ENCODE results near the gene VEGFA.
A peak's percentile ranks its signal among the peaks of the same experiment; 100 is the strongest.

Gene VEGFA

DNA sequence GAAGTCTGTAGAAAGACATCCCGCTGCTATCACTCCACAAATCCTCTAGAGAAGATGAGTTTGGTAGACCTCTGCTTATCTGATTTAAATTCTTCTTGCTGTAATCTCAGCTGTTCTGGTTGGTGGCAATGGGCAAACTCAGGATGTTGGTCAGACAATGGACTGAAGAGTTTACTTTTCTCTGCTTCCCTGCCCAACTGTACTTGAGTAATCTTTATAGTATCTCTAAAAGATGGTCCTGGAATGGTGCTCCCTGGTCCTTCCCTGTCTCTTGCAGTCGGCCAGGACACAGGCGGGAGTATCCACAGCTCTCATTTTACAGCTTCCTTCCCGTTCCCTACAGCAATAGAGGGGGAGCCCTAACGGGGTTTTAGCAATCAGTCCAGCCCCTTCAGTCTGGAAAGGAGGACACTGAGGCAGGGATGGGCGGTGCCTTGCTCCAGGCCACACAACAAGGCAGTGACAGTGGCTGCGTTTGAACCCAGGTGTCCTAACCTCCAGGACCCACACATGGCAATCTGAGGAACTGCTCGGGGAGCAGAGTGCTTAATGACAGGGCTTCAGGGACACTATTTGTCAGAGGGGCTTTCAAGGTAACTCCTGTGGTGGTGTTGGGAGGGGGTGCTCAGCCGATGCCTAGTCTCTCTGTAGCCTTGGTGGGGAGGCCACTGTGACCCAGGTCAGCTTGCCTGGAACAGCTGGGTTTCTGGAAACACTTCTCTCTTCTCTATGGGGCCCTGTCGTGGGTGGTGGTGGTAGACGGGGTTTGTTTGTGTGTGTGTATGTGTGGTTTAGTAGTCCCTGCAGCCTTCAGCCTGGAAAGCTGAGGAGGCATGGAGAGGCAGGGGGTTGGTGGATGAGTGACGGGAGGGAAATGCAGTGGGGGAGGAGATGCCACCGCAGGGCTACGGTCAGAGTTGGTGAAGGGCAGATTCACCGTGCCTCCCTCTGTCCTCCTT, 9.5 kb upstream of the VEGFA start:
- DNase-seq, result no peak

DNA sequence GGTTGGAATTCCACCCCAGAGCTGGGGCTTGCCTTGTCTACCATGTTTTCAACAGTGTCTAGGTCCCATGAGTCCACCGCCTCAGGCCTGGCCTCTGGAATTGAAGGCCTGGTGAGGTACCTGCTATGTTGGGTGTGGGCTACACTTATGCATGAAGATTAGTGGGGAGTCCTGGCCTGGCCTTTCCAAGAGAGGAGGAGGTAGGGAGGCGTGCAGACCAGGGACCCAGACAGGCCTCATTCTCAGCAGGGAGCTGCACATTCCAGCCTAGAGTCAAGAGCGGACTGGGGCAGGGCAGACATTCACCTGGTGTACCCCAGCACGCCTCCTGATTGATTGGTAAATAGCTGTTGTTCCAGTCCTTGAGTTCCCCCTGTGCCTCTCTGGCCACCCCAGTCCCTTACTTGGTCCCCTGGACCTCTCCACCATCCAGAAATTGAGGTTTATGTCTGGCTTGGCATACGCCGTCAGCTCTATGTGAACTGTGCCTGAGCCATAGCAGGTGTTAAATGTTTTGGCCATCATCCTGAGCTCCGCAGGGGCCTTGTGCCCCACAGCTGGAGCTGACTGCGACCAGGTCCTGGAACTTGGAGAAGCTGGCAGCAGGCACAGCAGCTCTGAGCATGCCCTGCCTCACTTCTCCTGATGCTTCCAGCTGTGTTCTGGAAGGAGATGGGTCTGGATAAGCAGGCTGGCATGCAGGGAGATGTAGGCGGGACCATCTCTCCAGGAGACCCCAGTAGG, 8.2 kb upstream of the VEGFA start:
- DNase-seq, result no peak

DNA sequence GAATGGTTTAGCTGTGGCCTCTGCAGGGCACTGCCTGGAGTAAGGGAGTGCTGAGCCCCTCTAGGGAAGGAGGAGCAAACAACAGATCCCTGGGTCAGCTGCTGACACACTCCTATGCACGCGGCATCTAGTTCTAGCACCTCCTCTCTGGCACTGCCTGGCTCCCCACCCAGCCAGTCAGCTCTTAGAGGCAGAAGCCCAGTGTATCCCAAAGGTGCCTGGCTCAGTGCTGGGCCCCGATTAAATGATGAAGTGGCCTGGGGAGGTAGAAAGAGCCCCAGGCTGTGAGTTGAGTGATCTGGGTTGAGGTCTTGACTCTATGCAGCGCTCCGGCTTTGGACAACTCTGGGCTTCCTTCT, 7.6 kb upstream of the VEGFA start:
- no peak for DNase-seq

DNA sequence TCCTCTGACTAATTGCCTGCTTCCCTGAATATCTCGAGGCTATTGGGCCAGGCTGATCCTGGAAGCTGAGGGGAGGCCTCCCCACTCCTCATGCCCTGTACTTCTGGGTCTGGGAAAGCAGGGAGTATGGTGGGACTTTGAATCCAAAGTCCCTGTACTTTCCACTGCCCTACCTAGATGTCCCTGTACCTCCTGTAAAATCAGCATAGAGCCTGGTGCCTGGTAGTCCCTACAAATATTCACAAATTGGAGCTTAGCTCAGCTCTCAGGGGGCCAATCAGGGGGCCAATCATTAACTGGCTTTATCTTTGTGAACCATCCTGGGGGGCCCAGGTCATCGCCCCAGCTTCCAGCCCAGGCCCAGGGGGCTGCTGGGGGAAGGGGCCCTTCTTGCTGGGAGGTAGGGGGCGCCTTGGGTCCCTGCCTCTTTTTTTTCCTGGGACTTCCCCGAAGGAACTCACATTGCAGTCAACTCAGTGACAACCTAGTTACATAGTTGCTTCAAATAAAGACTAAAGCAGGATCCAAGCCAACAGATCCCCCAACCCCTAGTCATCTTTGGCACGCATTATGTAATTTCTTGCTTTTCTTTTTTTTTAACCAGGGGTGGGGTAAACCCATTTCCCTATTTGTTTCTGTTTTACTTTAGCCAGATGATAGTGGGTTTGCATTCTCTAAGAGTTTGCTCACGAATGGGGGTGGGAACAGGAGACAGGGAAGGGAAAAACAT, 6.9 kb upstream of the VEGFA start:
- DNase-seq, result no peak

DNA sequence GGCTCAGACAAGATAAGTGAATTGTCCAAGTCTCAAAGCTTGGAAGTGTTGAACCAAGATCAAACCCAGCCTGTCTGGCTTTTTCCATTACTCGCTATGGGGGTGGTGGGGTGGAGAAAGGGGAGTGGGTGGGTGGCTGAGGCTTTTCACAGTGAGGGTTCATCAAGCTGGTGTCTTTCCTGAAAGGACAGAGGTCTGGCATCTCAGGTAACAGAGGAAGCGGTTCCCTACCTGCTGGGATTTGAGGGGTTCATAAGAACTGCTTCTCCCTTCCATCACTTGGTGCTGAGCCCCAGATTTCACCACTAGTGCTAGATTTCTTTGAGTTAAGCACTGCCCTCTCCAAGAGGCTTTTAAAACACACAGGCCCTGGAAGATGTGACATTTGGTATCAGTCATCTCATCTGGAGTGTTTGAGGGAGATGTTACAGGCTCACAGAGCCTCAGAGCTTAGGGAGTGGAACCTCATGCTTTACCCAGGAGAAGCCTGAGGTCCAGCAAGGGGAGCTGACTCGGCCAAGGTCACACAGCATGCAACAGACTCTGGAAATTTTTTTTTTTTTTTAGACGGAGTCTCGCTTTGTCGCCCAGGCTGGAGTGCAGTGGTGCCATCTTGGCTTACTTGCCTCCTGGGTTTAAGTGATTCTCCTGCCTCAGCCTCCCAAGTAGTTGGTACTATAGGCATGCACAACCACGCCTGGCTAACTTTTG, 6.0 kb upstream of the VEGFA start:
- no peak for DNase-seq

DNA sequence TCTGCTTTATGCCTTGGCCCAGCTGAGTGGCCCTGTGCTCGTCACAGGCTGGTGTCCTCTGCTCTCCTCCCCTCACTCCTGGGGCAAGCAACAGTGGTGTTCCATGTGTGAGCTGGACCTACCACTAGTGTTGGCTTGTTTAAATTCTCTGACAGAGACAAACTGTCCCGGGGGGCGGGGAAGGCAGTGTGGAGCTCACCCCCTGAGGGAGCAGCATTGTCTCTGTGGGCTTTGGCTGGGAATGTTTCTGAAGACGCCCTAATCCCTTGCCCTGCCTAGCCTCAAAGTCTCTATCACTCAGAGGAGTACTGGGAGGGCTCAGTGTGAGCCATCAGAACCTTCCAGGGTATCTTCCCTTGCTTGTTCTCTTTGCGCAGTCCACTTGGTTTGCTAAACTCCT, 5.2 kb upstream of the VEGFA start:
- DNase-seq, result no peak

DNA sequence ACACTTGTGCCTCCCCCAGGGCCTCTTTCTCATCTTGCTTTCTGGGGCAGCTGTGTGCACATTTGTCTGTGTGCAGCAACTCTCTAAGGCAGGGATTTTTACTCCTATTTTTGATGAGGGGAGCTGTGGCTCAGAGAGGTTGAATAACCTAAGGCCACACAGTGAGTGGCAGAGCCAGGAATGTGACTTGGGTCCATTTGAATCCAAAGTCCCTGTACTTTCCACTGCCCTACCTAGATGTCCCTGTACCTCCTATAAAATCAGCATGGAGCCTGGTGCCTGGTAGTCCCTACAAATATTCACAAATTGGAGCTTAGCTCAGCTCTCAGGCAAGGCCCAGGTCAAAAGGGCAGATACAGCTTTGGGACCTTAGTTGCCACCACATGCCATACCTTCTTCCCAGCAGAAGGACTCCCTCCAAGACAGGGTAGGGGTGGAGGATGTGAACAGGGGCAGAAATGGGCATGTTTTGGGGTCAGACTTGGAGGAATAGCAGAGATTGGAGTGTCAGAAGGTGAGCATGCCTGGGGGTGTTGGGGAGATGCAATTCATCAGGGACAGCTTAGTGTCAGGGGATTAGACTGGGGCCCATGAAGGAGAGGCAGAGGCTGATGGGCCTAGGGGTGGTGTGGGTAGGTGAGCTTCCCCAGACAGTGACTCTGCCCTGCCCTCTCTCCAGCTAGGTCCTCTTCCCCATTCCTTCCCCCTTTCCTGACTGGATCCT, 4.1 kb upstream of the VEGFA start:
- no peak for DNase-seq

DNA sequence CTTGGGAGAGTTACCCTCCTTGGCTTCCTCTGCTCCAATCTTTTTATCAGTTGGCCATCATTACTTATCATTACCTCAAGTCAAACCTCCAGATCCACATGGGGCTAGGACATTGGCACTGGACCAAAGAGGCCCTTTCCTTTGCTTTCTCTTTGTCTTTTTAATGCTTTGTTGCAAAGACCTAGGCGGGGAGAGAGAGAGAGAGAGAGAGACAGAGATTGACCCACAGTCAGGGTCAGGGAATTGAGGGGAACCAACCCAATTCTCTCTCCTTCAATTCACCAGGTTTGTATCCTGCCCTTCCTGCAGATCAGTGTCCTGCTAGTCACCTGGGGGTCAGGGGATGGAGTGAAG, 3.5 kb upstream of the VEGFA start:
- DNase-seq, result no peak

DNA sequence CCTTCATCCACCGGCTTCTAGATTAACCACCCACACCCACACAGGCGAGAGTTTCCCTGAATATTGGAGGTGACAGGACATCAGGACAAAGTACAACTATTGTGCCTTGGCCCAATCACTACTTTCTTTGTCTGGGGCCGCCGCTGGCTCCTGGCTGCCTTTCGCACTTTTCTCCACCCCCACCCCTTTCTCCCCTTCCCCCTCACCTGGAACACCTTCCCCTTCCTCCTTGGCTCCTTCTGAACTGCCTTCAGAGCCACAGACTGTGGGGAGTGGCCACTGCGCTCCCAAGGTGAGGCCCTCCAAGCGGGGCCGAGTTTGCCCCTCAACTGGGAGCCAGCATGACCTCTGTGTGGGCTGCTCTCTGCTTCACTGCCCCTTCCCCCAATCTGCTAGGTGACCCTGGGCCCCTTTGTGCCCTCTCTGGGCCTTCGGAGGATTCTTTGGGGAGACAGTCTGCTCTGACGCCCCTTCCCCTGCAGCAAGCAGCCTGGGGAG, 3.0 kb upstream of the VEGFA start:
- DNase-seq, result no peak

DNA sequence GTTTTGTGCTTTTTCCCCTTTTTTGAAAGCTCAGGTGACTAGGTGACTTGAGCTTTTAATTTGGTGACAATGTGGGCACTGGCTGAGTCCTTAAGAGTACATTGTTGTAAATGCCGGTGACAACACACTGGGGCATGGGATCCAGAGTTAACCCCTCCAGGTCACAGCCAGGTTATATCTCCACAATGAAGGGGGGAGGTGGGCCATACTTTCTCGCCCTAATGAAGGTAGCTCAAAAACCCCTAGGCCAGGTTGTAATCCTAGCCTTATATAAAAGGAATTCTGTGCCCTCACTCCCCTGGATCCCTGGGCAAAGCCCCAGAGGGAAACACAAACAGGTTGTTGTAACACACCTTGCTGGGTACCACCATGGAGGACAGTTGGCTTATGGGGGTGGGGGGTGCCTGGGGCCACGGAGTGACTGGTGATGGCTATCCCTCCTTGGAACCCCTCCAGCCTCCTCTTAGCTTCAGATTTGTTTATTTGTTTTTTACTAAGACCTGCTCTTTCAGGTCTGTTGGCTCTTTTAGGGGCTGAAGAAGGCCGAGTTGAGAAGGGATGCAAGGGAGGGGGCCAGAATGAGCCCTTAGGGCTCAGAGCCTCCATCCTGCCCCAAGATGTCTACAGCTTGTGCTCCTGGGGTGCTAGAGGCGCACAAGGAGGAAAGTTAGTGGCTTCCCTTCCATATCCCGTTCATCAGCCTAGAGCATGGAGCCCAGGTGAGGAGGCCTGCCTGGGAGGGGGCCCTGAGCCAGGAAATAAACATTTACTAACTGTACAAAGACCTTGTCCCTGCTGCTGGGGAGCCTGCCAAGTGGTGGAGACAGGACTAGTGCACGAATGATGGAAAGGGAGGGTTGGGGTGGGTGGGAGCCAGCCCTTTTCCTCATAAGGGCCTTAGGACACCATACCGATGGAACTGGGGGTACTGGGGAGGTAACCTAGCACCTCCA, 2.2 kb upstream of the VEGFA start:
- DNase-seq, result no peak

DNA sequence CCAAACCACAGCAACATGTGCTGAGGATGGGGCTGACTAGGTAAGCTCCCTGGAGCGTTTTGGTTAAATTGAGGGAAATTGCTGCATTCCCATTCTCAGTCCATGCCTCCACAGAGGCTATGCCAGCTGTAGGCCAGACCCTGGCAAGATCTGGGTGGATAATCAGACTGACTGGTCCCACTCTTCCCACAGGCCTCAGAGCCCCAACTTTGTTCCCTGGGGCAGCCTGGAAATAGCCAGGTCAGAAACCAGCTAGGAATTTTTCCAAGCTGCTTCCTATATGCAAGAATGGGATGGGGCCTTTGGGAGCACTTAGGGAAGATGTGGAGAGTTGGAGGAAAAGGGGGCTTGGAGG, 1.5 kb upstream of the VEGFA start:
- DNase-seq, result no peak

DNA sequence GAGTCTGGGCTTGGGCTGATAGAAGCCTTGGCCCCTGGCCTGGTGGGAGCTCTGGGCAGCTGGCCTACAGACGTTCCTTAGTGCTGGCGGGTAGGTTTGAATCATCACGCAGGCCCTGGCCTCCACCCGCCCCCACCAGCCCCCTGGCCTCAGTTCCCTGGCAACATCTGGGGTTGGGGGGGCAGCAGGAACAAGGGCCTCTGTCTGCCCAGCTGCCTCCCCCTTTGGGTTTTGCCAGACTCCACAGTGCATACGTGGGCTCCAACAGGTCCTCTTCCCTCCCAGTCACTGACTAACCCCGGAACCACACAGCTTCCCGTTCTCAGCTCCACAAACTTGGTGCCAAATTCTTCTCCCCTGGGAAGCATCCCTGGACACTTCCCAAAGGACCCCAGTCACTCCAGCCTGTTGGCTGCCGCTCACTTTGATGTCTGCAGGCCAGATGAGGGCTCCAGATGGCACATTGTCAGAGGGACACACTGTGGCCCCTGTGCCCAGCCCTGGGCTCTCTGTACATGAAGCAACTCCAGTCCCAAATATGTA, 957 bp upstream of the VEGFA start:
- DNase-seq, result no peak

DNA sequence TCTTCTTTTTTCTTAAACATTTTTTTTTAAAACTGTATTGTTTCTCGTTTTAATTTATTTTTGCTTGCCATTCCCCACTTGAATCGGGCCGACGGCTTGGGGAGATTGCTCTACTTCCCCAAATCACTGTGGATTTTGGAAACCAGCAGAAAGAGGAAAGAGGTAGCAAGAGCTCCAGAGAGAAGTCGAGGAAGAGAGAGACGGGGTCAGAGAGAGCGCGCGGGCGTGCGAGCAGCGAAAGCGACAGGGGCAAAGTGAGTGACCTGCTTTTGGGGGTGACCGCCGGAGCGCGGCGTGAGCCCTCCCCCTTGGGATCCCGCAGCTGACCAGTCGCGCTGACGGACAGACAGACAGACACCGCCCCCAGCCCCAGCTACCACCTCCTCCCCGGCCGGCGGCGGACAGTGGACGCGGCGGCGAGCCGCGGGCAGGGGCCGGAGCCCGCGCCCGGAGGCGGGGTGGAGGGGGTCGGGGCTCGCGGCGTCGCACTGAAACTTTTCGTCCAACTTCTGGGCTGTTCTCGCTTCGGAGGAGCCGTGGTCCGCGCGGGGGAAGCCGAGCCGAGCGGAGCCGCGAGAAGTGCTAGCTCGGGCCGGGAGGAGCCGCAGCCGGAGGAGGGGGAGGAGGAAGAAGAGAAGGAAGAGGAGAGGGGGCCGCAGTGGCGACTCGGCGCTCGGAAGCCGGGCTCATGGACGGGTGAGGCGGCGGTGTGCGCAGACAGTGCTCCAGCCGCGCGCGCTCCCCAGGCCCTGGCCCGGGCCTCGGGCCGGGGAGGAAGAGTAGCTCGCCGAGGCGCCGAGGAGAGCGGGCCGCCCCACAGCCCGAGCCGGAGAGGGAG, 580 bp downstream of the VEGFA start:
- peak; percentile 80 for DNase-seq

DNA sequence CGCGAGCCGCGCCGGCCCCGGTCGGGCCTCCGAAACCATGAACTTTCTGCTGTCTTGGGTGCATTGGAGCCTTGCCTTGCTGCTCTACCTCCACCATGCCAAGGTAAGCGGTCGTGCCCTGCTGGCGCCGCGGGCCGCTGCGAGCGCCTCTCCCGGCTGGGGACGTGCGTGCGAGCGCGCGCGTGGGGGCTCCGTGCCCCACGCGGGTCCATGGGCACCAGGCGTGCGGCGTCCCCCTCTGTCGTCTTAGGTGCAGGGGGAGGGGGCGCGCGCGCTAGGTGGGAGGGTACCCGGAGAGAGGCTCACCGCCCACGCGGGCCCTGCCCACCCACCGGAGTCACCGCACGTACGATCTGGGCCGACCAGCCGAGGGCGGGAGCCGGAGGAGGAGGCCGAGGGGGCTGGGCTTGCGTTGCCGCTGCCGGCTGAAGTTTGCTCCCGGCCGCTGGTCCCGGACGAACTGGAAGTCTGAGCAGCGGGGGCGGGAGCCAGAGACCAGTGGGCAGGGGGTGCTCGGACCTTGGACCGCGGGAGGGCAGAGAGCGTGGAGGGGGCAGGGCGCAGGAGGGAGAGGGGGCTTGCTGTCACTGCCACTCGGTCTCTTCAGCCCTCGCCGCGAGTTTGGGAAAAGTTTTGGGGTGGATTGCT, 1.3 kb downstream of the VEGFA start:
- DNase-seq, result peak; percentile 88

DNA sequence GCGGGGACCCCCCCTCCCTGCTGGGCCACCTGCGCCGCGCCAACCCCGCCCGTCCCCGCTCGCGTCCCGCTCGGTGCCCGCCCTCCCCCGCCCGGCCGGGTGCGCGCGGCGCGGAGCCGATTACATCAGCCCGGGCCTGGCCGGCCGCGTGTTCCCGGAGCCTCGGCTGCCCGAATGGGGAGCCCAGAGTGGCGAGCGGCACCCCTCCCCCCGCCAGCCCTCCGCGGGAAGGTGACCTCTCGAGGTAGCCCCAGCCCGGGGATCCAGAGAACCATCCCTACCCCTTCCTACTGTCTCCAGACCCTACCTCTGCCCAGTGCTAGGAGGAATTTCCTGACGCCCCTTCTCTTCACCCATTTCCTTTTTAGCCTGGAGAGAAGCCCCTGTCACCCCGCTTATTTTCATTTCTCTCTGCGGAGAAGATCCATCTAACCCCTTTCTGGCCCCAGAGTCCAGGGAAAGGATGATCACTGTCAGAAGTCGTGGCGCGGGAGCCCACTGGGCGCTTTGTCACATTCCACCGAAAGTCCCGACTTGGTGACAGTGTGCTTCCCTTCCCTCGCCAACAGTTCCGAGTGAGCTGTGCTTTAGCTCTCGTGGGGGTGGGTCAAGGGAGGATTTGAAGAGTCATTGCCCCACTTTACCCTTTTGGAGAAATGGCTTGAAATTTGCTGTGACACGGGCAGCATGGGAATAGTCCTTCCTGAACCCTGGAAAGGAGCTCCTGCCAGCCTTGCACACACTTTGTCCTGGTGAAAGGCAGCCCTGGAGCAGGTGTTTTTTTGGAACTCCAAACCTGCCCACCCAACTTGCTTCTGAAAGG, 2.1 kb downstream of the VEGFA start:
- peak; percentile 89 for DNase-seq

DNA sequence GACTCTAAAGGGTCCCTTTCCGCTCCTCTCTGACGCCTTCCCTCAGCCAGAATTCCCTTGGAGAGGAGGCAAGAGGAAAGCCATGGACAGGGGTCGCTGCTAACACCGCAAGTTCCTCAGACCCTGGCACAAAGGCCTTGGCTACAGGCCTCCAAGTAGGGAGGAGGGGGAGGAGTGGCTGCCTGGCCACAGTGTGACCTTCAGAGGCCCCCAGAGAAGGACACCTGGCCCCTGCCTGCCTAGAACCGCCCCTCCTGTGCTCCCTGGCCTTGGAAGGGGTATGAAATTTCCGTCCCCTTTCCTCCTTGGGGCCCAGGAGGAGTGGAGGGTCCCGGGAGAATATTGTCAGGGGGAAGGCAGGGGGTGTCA, 2.7 kb downstream of the VEGFA start:
- DNase-seq, result no peak

DNA sequence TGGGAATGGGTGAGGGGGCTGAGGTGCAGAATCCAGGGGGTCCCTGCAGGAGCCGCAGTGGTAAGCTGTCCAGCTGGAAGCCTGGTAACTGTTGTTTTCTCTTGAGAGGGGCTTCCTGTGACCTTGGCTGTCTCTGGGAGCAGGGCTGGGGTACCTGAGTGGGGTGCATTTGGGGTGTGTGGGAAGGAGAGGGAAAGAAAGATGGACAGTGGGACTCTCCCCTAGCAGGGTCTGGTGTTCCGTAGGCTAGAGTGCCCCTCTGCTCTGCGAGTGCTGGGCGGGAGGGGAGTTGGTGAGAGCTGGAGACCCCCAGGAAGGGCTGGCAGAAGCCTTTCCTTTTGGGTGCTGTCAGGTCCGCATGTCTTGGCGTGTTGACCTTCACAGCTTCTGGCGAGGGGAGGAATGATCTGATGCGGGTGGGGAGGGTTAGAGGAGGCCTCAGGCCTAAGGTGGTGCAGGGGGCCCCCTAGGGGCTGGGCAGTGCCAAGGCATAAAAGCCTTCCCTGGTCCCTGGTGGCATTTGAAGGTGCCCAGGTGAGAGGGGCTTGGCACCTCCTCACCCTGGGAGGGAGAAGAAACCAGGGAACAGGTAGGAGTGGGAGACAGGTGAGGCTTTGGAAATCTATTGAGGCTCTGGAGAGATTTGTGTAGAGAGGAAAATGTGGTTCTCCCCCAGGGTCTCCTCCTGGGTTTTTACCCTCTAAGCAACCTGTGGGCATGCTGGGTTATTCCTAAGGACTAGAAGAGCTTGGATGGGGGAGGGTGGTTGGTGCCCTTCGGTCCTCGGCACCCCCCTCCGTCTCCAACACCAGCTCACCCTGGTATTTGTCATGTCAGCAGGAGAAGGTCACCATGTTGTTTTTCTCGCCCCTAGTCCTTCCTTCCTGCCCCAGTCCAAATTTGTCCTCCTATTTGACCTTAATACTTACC, 3.3 kb downstream of the VEGFA start:
- peak; percentile 78 for DNase-seq

Data from activated CD8-positive, alpha-beta memory T cell treated with anti-CD3 and anti-CD28 coated beads for 24 hours (primary cell).